SK-N-SH treated with all-trans-retinoic acid at 6 μM for 48 hours (cell line): ENCODE results near the gene MAP3K20.

Source experiments
- CSDC2 ChIP-seq: fragments of 250-450 bp; sonication (Bioruptor Pico); IDR thresholded peaks from 2 replicates; pipeline ENCODE4 v1.5.0; 2020; ENCODE audit warnings: mild to moderate bottlenecking, moderate library complexity
- ISL1 ChIP-seq: fragments of 250-450 bp; sonication (Bioruptor Pico); IDR thresholded peaks from 2 replicates; pipeline ENCODE4 v2.1.2; 2022; ENCODE audit warnings: mild to moderate bottlenecking, moderate library complexity
- PPARA ChIP-seq: fragments of 250-450 bp; sonication (Bioruptor Pico); IDR thresholded peaks from 2 replicates; pipeline ENCODE4 v1.5.0; 2020; ENCODE audit warnings: mild to moderate bottlenecking, borderline replicate concordance
- RARB ChIP-seq: fragments of 250-450 bp; sonication (Bioruptor Pico); IDR thresholded peaks from 2 replicates; pipeline ENCODE4 v1.8.0; 2021; ENCODE audit warnings: mild to moderate bottlenecking, moderate library complexity
- SNAI2 ChIP-seq: fragments of 250-450 bp; sonication (Bioruptor Pico); IDR thresholded peaks from 2 replicates; pipeline ENCODE4 v1.5.0; 2020; ENCODE audit warnings: mild to moderate bottlenecking, moderate library complexity
- TCF4 ChIP-seq: fragments of 250-450 bp; sonication (Bioruptor Pico); IDR thresholded peaks from 2 replicates; pipeline ENCODE4 v1.8.0; 2021; ENCODE audit warnings: mild to moderate bottlenecking, moderate library complexity, borderline replicate concordance
- ZNF565 ChIP-seq: fragments of 450-650 bp; formaldehyde crosslinking; conservative IDR thresholded peaks from 2 replicates; pipeline ENCODE4 v1.5.0; 2020; ENCODE audit warnings: low read depth, mild to moderate bottlenecking, moderate library complexity
- TF ChIP-seq, protein P1 (sequence below): fragments of 250-450 bp; sonication (Bioruptor Pico); IDR thresholded peaks from 2 replicates; pipeline ENCODE4 v1.8.0; 2020; ENCODE audit warnings: mild to moderate bottlenecking, moderate library complexity, borderline replicate concordance

- TF ChIP-seq RARB (CRISPR knock-in tag): no peak
- no peak for TF ChIP-seq ZNF565 (CRISPR knock-in tag)
- TF ChIP-seq, protein P1, sequence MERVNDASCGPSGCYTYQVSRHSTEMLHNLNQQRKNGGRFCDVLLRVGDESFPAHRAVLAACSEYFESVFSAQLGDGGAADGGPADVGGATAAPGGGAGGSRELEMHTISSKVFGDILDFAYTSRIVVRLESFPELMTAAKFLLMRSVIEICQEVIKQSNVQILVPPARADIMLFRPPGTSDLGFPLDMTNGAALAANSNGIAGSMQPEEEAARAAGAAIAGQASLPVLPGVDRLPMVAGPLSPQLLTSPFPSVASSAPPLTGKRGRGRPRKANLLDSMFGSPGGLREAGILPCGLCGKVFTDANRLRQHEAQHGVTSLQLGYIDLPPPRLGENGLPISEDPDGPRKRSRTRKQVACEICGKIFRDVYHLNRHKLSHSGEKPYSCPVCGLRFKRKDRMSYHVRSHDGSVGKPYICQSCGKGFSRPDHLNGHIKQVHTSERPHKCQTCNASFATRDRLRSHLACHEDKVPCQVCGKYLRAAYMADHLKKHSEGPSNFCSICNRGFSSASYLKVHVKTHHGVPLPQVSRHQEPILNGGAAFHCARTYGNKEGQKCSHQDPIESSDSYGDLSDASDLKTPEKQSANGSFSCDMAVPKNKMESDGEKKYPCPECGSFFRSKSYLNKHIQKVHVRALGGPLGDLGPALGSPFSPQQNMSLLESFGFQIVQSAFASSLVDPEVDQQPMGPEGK (CRISPR knock-in tag): no peak
- no peak for TF ChIP-seq ISL1 (CRISPR knock-in tag)
- TF ChIP-seq CSDC2: no peak
- no peak for TF ChIP-seq SNAI2 (CRISPR knock-in tag)
- no peak for TF ChIP-seq TCF4 (CRISPR knock-in tag)
- no peak for TF ChIP-seq PPARA (CRISPR knock-in tag)
Measured at GRCh38 chr2:173181982-173182381, 106.3 kb downstream of the MAP3K20 start.
